GM21723 (cell line): Measurements from ENCODE around the gene LMF1.

Source experiments
- ATAC-seq: cut with Tn5 transposase; IDR thresholded peaks from one replicate; pipeline ENCODE4 v1.9.1; 2021; ENCODE audit warnings: mild to moderate bottlenecking, moderate library complexity; ENCODE audit not compliant: unreplicated experiment

LMF1 gene

GRCh38 chr16:986411-986810, 15.6 kb upstream of the LMF1 start:
- ATAC-seq, result no peak

GRCh38 chr16:985646-986400, 15.0 kb upstream of the LMF1 start:
- no peak for ATAC-seq

GRCh38 chr16:984736-985636, 14.2 kb upstream of the LMF1 start:
- ATAC-seq, result no peak

GRCh38 chr16:984121-984694, 13.4 kb upstream of the LMF1 start:
- ATAC-seq, result no peak

- ATAC-seq, result no peak
These were observed 12.6 kb upstream of the LMF1 start for GRCh38 chr16:983044-984030.

- no peak for ATAC-seq
These were observed 11.6 kb upstream of the LMF1 start for GRCh38 chr16:982145-983043.

GRCh38 chr16:981695-982144, 10.9 kb upstream of the LMF1 start, which contains the start of gene SOX8:
TSS of gene SOX8 (plus strand) at chr16:981770. CDS start at chr16:981923, 153 bp downstream.
- no peak for ATAC-seq

- ATAC-seq, result no peak
These were observed 9.7 kb upstream of the LMF1 start for GRCh38 chr16:980595-980854.

GRCh38 chr16:979859-980594, 9.2 kb upstream of the LMF1 start:
- no peak for ATAC-seq

- ATAC-seq, result no peak
These were observed 8.4 kb upstream of the LMF1 start for GRCh38 chr16:979147-979546.

GRCh38 chr16:978403-978802, 7.6 kb upstream of the LMF1 start:
- no peak for ATAC-seq

- ATAC-seq, result no peak
These were observed 7.1 kb upstream of the LMF1 start for GRCh38 chr16:977896-978295.

GRCh38 chr16:977081-977701, 6.4 kb upstream of the LMF1 start:
- ATAC-seq, result no peak

GRCh38 chr16:976389-976931, 5.7 kb upstream of the LMF1 start:
- ATAC-seq, result no peak

- ATAC-seq, result no peak
These were observed 4.5 kb upstream of the LMF1 start for GRCh38 chr16:975291-975690.

- ATAC-seq, result no peak
These were observed 4.0 kb upstream of the LMF1 start for GRCh38 chr16:974611-975261.

GRCh38 chr16:974001-974601, 3.3 kb upstream of the LMF1 start:
- ATAC-seq, result no peak
